WTC11 (cell line): ENCODE results near the gene ADSL. TPM values are rescaled to one million over a fixed set of nuclear protein-coding genes. Genes with fewer than 3 reads are reported as not detected.
"Not testable (repeated sequence)": the region's sequence is repeated elsewhere in the genome, so short reads cannot be mapped to it uniquely, and the experiment has no call there.

Experiments
- ATAC-seq: fragments of 200-7000 bp; cut with Tn5 transposase; 2 replicates; pipeline ENCODE4 v1.10.0; 2021; ENCODE audit warnings: mild to moderate bottlenecking, moderate library complexity
- CTCF ChIA-PET: fragments of 300-600 bp; sonication (Branson Sonifier 250); formaldehyde crosslinking; loops from one replicate; lab custom pipeline; 2021; ENCODE audit warnings: antibody characterized with exemption; lab: Charles Lee
- POLR2A ChIA-PET: fragments of 350-600 bp; sonication (Branson Sonifier 250); formaldehyde crosslinking; loops from one replicate; lab custom pipeline; 2021; ENCODE audit warnings: antibody characterized with exemption; lab: Charles Lee
- DNase-seq: peaks from one replicate; pipeline ENCODE4 v3.0.0; 2021; ENCODE audit warnings: low spot score
- H3K27ac Mint-ChIP-seq: 2 replicates; pipeline ENCODE4 v1.8.0; 2021; ENCODE audit warnings: mixed read lengths
- H3K27me3 Mint-ChIP-seq: 2 replicates; pipeline ENCODE4 v1.8.0; 2021; ENCODE audit warnings: low read depth, mild to moderate bottlenecking, moderate library complexity, mixed read lengths
- H3K36me3 Mint-ChIP-seq: 2 replicates; pipeline ENCODE4 v1.8.0; 2021; ENCODE audit warnings: mixed read lengths
- H3K4me1 Mint-ChIP-seq: 2 replicates; pipeline ENCODE4 v1.8.0; 2022; ENCODE audit warnings: mixed read lengths
- H3K4me3 Mint-ChIP-seq: 2 replicates; pipeline ENCODE4 v1.8.0; 2021; ENCODE audit warnings: mild to moderate bottlenecking, moderate library complexity, mixed read lengths
- H3K9me3 Mint-ChIP-seq: 2 replicates; pipeline ENCODE4 v1.8.0; 2021; ENCODE audit warnings: mixed read lengths
- CBFB ChIP-seq: sonication (generic); formaldehyde crosslinking; IDR thresholded peaks from 2 replicates; pipeline ENCODE4 v1.8.1; 2022; ENCODE audit warnings: mild to moderate bottlenecking, low read depth, missing genetic modification reagents
- E2F1 ChIP-seq: sonication (generic); formaldehyde crosslinking; IDR thresholded peaks from 2 replicates; pipeline ENCODE4 v1.8.0; 2022; ENCODE audit warnings: mild to moderate bottlenecking, missing genetic modification reagents
- IRF1 ChIP-seq: sonication (generic); formaldehyde crosslinking; IDR thresholded peaks from 2 replicates; pipeline ENCODE4 v1.8.0; 2023; ENCODE audit warnings: missing genetic modification reagents
- NFYB ChIP-seq: sonication (generic); formaldehyde crosslinking; conservative IDR thresholded peaks from 2 replicates; pipeline ENCODE4 v1.8.0; 2022; ENCODE audit warnings: low read depth, missing genetic modification reagents
- SP1 ChIP-seq: sonication (generic); formaldehyde crosslinking; conservative IDR thresholded peaks from 2 replicates; pipeline ENCODE4 v1.8.1; 2022; ENCODE audit warnings: missing genetic modification reagents
- TCF7 ChIP-seq: sonication (generic); formaldehyde crosslinking; IDR thresholded peaks from 2 replicates; pipeline ENCODE4 v1.8.0; 2022; ENCODE audit warnings: mild to moderate bottlenecking, low read depth, missing genetic modification reagents, moderate library complexity
- TEAD1 ChIP-seq: sonication (generic); formaldehyde crosslinking; IDR thresholded peaks from 2 replicates; pipeline ENCODE4 v1.8.0; 2022; ENCODE audit warnings: mild to moderate bottlenecking, missing genetic modification reagents
- ZBTB21 ChIP-seq: sonication (generic); formaldehyde crosslinking; IDR thresholded peaks from 2 replicates; pipeline ENCODE4 v1.8.1; 2023; ENCODE audit warnings: mild to moderate bottlenecking, missing genetic modification reagents, borderline replicate concordance
- ZNF396 ChIP-seq: fragments of 250-450 bp; sonication (Bioruptor Pico); IDR thresholded peaks from 2 replicates; pipeline ENCODE4 v1.8.0; 2021; ENCODE audit warnings: mild to moderate bottlenecking, moderate library complexity, borderline replicate concordance
- total RNA-seq: library from RNA; stranded (reverse); gene quantifications from 3 replicates; pipeline ENCODE4 v1.2.3, GENCODE V29; 2021
- TF ChIP-seq, protein P1 (sequence below): sonication (generic); formaldehyde crosslinking; IDR thresholded peaks from 2 replicates; pipeline ENCODE4 v1.8.0; 2023; ENCODE audit warnings: missing genetic modification reagents, mild to moderate bottlenecking, borderline replicate concordance
- TF ChIP-seq, protein P2 (sequence below): fragments of 200-600 bp; IDR thresholded peaks from 2 replicates; pipeline ENCODE4 v1.8.0; 2022; ENCODE audit warnings: antibody characterized with exemption
- TF ChIP-seq, protein P3 (sequence below): fragments of 250-450 bp; sonication (Bioruptor Pico); IDR thresholded peaks from 2 replicates; pipeline ENCODE4 v1.9.0; 2021; ENCODE audit warnings: moderate library complexity, mild to moderate bottlenecking, inconsistent platforms, borderline replicate concordance

ADSL gene
- total RNA-seq, 1 experiment from 2014 or later = 154 TPM

- TF ChIP-seq, protein P1, sequence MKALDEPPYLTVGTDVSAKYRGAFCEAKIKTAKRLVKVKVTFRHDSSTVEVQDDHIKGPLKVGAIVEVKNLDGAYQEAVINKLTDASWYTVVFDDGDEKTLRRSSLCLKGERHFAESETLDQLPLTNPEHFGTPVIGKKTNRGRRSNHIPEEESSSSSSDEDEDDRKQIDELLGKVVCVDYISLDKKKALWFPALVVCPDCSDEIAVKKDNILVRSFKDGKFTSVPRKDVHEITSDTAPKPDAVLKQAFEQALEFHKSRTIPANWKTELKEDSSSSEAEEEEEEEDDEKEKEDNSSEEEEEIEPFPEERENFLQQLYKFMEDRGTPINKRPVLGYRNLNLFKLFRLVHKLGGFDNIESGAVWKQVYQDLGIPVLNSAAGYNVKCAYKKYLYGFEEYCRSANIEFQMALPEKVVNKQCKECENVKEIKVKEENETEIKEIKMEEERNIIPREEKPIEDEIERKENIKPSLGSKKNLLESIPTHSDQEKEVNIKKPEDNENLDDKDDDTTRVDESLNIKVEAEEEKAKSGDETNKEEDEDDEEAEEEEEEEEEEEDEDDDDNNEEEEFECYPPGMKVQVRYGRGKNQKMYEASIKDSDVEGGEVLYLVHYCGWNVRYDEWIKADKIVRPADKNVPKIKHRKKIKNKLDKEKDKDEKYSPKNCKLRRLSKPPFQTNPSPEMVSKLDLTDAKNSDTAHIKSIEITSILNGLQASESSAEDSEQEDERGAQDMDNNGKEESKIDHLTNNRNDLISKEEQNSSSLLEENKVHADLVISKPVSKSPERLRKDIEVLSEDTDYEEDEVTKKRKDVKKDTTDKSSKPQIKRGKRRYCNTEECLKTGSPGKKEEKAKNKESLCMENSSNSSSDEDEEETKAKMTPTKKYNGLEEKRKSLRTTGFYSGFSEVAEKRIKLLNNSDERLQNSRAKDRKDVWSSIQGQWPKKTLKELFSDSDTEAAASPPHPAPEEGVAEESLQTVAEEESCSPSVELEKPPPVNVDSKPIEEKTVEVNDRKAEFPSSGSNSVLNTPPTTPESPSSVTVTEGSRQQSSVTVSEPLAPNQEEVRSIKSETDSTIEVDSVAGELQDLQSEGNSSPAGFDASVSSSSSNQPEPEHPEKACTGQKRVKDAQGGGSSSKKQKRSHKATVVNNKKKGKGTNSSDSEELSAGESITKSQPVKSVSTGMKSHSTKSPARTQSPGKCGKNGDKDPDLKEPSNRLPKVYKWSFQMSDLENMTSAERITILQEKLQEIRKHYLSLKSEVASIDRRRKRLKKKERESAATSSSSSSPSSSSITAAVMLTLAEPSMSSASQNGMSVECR (CRISPR knock-in tag) = no peak
- TF ChIP-seq, protein P2, sequence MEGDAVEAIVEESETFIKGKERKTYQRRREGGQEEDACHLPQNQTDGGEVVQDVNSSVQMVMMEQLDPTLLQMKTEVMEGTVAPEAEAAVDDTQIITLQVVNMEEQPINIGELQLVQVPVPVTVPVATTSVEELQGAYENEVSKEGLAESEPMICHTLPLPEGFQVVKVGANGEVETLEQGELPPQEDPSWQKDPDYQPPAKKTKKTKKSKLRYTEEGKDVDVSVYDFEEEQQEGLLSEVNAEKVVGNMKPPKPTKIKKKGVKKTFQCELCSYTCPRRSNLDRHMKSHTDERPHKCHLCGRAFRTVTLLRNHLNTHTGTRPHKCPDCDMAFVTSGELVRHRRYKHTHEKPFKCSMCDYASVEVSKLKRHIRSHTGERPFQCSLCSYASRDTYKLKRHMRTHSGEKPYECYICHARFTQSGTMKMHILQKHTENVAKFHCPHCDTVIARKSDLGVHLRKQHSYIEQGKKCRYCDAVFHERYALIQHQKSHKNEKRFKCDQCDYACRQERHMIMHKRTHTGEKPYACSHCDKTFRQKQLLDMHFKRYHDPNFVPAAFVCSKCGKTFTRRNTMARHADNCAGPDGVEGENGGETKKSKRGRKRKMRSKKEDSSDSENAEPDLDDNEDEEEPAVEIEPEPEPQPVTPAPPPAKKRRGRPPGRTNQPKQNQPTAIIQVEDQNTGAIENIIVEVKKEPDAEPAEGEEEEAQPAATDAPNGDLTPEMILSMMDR = no peak
- TF ChIP-seq TCF7 (no peak), E2F1 (no peak), NFYB (CRISPR knock-in tag) (no peak)
Observed at GRCh38 chr22:40376149-40376548, 29.8 kb downstream of the ADSL start (continued).

GRCh38 chr22:40377931-40378330, 31.6 kb downstream of the ADSL start:
- ATAC-seq (no peak), DNase-seq (no peak)
- ChIA-PET CTCF (no interaction called here), POLR2A (no interaction called here)
- Mint-ChIP-seq H3K36me3 (peaks cover 15% of the 10 kb centered on the region), H3K4me1 (no peaks in the 10 kb centered on the region), H3K27me3 (no peaks in the 10 kb centered on the region), H3K9me3 (no peaks in the 10 kb centered on the region), H3K27ac (no peak overlapping the region), H3K4me3 (no peak overlapping the region)
- TF ChIP-seq ZNF396 (CRISPR knock-in tag) (no peak), ZBTB21 (CRISPR knock-in tag) (no peak), CBFB (CRISPR knock-in tag) (no peak), IRF1 (CRISPR knock-in tag) (no peak), NFYB (CRISPR knock-in tag) (no peak), TEAD1 (CRISPR knock-in tag) (no peak), SP1 (CRISPR knock-in tag) (no peak)
- TF ChIP-seq, protein P3, sequence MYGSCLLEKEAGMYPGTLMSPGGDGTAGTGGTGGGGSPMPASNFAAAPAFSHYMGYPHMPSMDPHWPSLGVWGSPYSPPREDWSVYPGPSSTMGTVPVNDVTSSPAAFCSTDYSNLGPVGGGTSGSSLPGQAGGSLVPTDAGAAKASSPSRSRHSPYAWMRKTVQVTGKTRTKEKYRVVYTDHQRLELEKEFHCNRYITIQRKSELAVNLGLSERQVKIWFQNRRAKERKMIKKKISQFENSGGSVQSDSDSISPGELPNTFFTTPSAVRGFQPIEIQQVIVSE (CRISPR knock-in tag) = no peak

GRCh38 chr22:40378448-40378847, 32.1 kb downstream of the ADSL start:
- H3K4me1 Mint-ChIP-seq, H3K27ac Mint-ChIP-seq, ATAC-seq, POLR2A ChIA-PET, H3K4me3 Mint-ChIP-seq, H3K36me3 Mint-ChIP-seq, CTCF ChIA-PET, DNase-seq, H3K27me3 Mint-ChIP-seq, H3K9me3 Mint-ChIP-seq: not testable (repeated sequence)
